GM12872 (cell line): ENCODE results near the gene MACF1.
A peak's percentile ranks its signal among the peaks of the same experiment; 100 is the strongest.

Source experiments
- TF ChIP-seq, protein P1 (sequence below): IDR thresholded peaks from 3 replicates; pipeline ENCODE4 v1.5.1; 2011; ENCODE audit warnings: low read depth, mild to moderate bottlenecking, low read length, moderate library complexity; ENCODE audit not compliant: insufficient read depth

MACF1 gene

DNA sequence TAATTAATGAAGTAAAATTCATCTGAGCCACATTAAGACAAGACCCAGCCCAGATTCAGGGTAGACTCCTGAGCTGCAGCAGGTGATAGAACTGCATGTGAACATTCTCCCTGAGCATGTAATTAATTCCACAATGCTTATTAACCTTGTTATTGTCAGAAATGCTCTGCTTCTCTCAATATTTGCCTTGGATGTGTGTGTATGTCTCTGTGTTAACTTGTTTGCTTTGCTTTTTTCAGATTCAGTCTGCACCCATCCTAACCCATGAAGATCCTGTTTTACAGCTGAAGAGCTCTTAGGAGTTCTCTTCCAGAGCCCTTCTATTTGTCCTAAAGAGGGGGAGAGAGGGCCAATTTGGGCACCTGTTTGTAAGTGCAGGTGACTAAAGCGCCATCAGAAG is 143.8 kb downstream of the MACF1 start:
- TF ChIP-seq, protein P1, sequence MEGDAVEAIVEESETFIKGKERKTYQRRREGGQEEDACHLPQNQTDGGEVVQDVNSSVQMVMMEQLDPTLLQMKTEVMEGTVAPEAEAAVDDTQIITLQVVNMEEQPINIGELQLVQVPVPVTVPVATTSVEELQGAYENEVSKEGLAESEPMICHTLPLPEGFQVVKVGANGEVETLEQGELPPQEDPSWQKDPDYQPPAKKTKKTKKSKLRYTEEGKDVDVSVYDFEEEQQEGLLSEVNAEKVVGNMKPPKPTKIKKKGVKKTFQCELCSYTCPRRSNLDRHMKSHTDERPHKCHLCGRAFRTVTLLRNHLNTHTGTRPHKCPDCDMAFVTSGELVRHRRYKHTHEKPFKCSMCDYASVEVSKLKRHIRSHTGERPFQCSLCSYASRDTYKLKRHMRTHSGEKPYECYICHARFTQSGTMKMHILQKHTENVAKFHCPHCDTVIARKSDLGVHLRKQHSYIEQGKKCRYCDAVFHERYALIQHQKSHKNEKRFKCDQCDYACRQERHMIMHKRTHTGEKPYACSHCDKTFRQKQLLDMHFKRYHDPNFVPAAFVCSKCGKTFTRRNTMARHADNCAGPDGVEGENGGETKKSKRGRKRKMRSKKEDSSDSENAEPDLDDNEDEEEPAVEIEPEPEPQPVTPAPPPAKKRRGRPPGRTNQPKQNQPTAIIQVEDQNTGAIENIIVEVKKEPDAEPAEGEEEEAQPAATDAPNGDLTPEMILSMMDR = no peak

DNA sequence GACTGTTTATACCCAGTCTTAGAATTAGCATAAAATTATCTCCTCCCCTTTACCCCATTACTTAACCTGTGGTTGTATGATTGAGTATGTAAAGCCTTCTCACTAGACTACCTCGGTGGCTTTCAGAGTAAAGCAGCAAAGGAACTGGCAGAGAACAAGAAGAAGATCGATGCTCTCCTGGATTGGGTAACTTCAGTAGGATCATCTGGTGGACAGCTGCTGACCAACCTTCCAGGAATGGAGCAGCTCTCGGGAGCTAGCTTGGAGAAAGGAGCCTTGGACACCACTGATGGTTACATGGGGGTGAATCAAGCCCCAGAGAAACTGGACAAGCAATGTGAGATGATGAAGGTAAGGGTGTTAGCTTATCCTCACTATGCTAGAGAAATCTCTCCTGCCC is 148.4 kb downstream of the MACF1 start:
- TF ChIP-seq, protein P1 = no peak

DNA sequence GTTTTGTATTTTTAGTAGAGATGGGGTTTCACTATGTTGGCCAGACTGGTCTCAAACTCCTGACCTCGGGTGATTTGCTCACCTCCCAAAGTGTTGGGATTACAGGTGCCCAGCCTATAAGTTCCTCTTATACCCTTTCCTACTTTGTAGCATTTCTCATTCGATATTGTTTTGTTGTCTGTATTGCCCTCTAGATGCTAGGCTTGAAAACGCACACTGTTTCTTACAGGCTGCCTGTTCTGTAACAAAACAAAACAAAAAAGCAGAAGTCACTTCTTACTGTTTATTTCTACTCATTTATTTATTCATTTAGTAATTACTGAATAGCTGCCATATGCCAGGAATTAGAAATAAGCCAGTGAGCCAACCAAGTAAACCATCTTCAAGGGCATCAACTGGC is 150.1 kb downstream of the MACF1 start:
- TF ChIP-seq, protein P1 = 0 out of 3 replicates have a peak, but pooled peaks have one; percentile 9

DNA sequence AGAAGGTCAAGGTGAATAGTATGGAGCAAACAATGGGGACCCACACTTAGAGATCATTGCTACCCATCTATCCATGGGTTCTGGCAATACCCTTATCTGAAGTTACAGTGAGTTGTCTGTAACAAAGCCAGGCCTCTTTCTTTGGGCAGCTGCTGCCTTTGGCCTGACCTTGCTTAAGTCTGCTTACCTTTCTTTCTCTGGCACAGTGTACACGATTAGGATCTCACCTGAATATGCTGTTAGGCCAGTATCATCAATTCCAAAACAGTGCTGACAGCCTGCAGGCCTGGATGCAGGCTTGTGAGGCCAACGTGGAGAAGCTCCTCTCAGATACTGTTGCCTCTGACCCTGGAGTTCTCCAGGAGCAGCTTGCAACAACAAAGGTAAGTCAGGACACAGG is 154.0 kb downstream of the MACF1 start:
- TF ChIP-seq, protein P1 = no peak

DNA sequence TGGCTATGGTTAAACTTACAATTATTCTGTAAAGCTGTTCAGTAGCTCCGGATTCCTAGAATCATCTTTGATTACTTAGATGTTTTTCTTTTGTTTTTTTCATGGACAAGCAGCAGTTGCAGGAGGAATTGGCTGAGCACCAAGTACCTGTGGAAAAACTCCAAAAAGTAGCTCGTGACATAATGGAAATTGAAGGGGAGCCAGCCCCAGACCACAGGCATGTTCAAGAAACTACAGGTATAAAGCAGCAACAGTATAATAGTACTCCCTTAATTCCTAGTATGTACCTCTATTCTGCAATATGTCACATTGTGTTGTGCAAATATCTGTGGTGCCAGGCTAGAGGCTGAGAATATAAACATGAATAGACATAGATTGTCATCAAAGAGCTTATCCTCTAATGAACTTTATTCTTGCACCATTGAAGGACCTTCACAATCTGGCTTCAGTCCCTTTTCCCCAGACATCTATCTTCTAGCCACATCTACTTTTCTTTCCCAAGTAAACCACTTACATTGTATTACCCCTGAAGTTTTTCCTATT is 154.6 kb downstream of the MACF1 start:
- TF ChIP-seq, protein P1 = no peak

DNA sequence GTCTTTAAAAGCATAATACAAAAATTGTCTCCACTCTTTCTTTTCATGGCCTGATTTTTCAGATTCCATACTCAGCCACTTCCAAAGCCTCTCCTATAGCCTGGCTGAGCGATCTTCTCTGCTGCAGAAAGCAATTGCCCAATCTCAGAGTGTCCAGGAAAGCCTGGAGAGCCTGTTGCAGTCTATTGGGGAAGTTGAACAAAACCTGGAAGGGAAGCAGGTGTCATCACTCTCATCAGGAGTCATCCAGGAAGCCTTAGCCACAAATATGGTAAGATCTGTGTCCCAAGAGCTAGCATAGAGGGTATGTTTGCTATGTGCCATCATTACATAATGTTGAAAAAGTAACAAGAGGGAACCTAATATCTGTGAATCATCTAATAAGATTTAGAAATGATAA is 156.2 kb downstream of the MACF1 start:
- TF ChIP-seq, protein P1 = no peak

DNA sequence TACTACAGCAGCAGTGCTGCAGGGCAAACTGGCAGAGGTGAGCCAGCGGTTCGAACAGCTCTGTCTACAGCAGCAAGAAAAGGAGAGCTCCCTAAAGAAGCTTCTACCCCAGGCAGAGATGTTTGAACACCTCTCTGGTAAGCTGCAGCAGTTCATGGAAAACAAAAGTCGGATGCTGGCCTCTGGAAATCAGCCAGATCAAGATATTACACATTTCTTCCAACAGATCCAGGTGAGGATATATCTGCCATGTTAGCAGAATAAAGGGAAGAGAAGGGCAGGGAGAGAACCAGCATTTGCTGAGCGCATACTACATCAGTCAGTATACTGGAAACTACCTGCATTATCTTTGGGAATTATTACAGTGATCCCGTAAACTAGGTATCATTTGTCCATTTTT is 157.0 kb downstream of the MACF1 start:
- TF ChIP-seq, protein P1 = no peak
